Subcutaneous adipose tissue (tissue), 4 donors: ENCODE results near the gene TMEM140. TPM values are rescaled to one million over a fixed set of nuclear protein-coding genes. Genes with fewer than 3 reads are reported as not detected.

ENCODE experiments used
- CTCF ChIP-seq: fragments of 450-650 bp; IDR thresholded peaks from one replicate; pipeline ENCODE4 v1.5.1; 2016; ENCODE audit warnings: low read depth, mild to moderate bottlenecking, control low read depth, antibody characterized with exemption, moderate library complexity
- total RNA-seq, 4 donors: library from RNA; depleted of rRNA; stranded (reverse); fragments of >200 nt; gene quantifications; one replicate each; pipeline ENCODE4 v1.1.0, GENCODE V29; 2016

TMEM140 gene
- total RNA-seq, 4 donors from 2014 or later: 36.7 to 114 (median 67.4) TPM

- no peak for TF ChIP-seq CTCF
Measured at GRCh38 chr7:135207406-135208101, 59.7 kb downstream of the TMEM140 start.

GRCh38 chr7:135208102-135208793 lies 60.4 kb downstream of the TMEM140 start:
- no peak for TF ChIP-seq CTCF

GRCh38 chr7:135209225-135209834 lies 61.5 kb downstream of the TMEM140 start:
- no peak for TF ChIP-seq CTCF

- no peak for TF ChIP-seq CTCF
Measured at GRCh38 chr7:135210888-135211178, 63.0 kb downstream of the TMEM140 start.

- no peak for TF ChIP-seq CTCF
Measured at GRCh38 chr7:135211179-135211945, 63.5 kb downstream of the TMEM140 start, which contains the start of gene WDR91. WDR91 (minus strand) TSS chr7:135211526; CDS start chr7:135211502, 24 bp downstream.

GRCh38 chr7:135213831-135214230 lies 66.0 kb downstream of the TMEM140 start:
- TF ChIP-seq CTCF: no peak

- TF ChIP-seq CTCF: no peak
Measured at GRCh38 chr7:135215180-135215579, 67.3 kb downstream of the TMEM140 start.
